Astrocyte of the spinal cord (primary cell): ENCODE results near the gene PRKCE.

Experiments used
- DNase-seq: peaks from one replicate; pipeline ENCODE4 v3.0.0; 2011; ENCODE audit warnings: low read depth, low spot score
- H3K4me3 ChIP-seq: 2 replicates; pipeline ENCODE4 v1.5.1; 2011; ENCODE audit warnings: low read depth, mild to moderate bottlenecking, low read length, moderate library complexity
- CTCF ChIP-seq: IDR thresholded peaks from 2 replicates; pipeline ENCODE4 v1.5.1; 2012; ENCODE audit warnings: low read depth, mild to moderate bottlenecking, low read length, inconsistent platforms
- in situ Hi-C: cut with HindIII; loops from 2 replicates; pipeline ENCODE4 v1.10.0; 2017; ENCODE audit warnings: low sequenced_read_pairs

PRKCE gene

GRCh38 chr2:45649462-45649857 lies 2.0 kb upstream of the PRKCE start:
- peak; percentile 42 for DNase-seq
- no peak for TF ChIP-seq CTCF
- in situ Hi-C loops, result no loop called here
- H3K4me3 ChIP-seq, result peak overlapping the region; percentile 70

GRCh38 chr2:45649858-45650811 lies 1.3 kb upstream of the PRKCE start:
- no peak for TF ChIP-seq CTCF
- in situ Hi-C loops, result no loop called here
- DNase-seq, result peak; percentile 45
- H3K4me3 ChIP-seq, result peak overlapping the region; percentile 70

GRCh38 chr2:45650851-45651414 lies 542 bp upstream of the PRKCE start:
- peak; percentile 96 for DNase-seq
- in situ Hi-C loops, result no loop called here
- H3K4me3 ChIP-seq, result peak overlapping the region; percentile 70
- TF ChIP-seq CTCF, result peak; percentile 44

- DNase-seq, result peak; percentile 53
- peak overlapping the region; percentile 70 for H3K4me3 ChIP-seq
- no peak for TF ChIP-seq CTCF
- in situ Hi-C loops, result no loop called here
These were observed 886 bp downstream of the PRKCE start for GRCh38 chr2:45652090-45653031.

- peak; percentile 61 for DNase-seq
- H3K4me3 ChIP-seq, result peak overlapping the region; percentile 70
- no peak for TF ChIP-seq CTCF
- in situ Hi-C loops, result no loop called here
These were observed 1.8 kb downstream of the PRKCE start for GRCh38 chr2:45653122-45653913.

- DNase-seq, result no peak
- no peak overlapping the region for H3K4me3 ChIP-seq
- no peak for TF ChIP-seq CTCF
- in situ Hi-C loops, result no loop called here
These were observed 2.8 kb downstream of the PRKCE start for GRCh38 chr2:45654250-45654649.
